Measurements from ENCODE around the gene USF3. TPM values are rescaled to one million over a fixed set of nuclear protein-coding genes. Genes with fewer than 3 reads are reported as not detected.

USF3 gene
- polyA plus RNA-seq, 1 donor from 2014 or later, result 15.4 TPM

GRCh38 chr3:113626503-113627371 is 69.7 kb downstream of the USF3 start:
- Histone ChIP-seq H2AFZ (ENCODE audit: low read depth, low read length) (no peak overlapping the region), H4K20me1 (ENCODE audit: insufficient read depth) (no peaks in the 10 kb centered on the region), H3K4me2 (ENCODE audit: low read length) (no peak overlapping the region), H3K9ac (ENCODE audit: low read length) (no peak overlapping the region), H3K79me2 (replicated peaks; ENCODE audit: insufficient read depth, low read length) (no peaks in the 10 kb centered on the region), H3K27me3 (ENCODE audit: insufficient read depth, low read depth, low read length) (no peaks in the 10 kb centered on the region), H3K27ac (ENCODE audit: low read length) (no peak overlapping the region), H3K9me3 (ENCODE audit: low read length) (no peaks in the 10 kb centered on the region), H3F3A (ENCODE audit: insufficient read depth, low read length, poor library complexity, severe bottlenecking) (no peaks in the 10 kb centered on the region), H3K9me2 (ENCODE audit: insufficient read depth, low read length) (no peaks in the 10 kb centered on the region), H3K4me3 (ENCODE audit: low read length) (no peak overlapping the region), H3K36me3 (ENCODE audit: insufficient read depth, low read length) (no peaks in the 10 kb centered on the region)
- no peak for TF ChIP-seq TAF1 (IDR thresholded peaks at IDR 0.05; ENCODE audit: low read depth)
- no peak for TF ChIP-seq EP300 (conservative IDR thresholded peaks at IDR 0.05; ENCODE audit: poor library complexity, severe bottlenecking)
- TF ChIP-seq CTCF (IDR thresholded peaks at IDR 0.05; ENCODE audit: poor library complexity, severe bottlenecking), result peak; percentile 75
- TF ChIP-seq EZH2 (IDR thresholded peaks at IDR 0.05; ENCODE audit: borderline replicate concordance, insufficient read depth, low read length, poor library complexity, severe bottlenecking), result no peak
- peak; percentile 79 for TF ChIP-seq RAD21 (conservative IDR thresholded peaks at IDR 0.05)
- peak; percentile 74 for TF ChIP-seq SMC3 (conservative IDR thresholded peaks at IDR 0.05; ENCODE audit: poor library complexity)
- no peak for TF ChIP-seq MXI1 (conservative IDR thresholded peaks at IDR 0.05; ENCODE audit: poor library complexity, severe bottlenecking)
- no peak for TF ChIP-seq POLR2AphosphoS5 (IDR thresholded peaks at IDR 0.05)
- no peak for TF ChIP-seq REST (IDR thresholded peaks at IDR 0.05; ENCODE audit: borderline replicate concordance)

- H3K36me3 ChIP-seq (ENCODE audit: insufficient read depth, low read length), result no peaks in the 10 kb centered on the region
- H4K20me1 ChIP-seq (ENCODE audit: insufficient read depth), result no peaks in the 10 kb centered on the region
- H3K9ac ChIP-seq (ENCODE audit: low read length), result no peak overlapping the region
- no peak overlapping the region for H3K4me2 ChIP-seq (ENCODE audit: low read length)
- H3K4me3 ChIP-seq (ENCODE audit: low read length), result no peak overlapping the region
- H3K9me2 ChIP-seq (ENCODE audit: insufficient read depth, low read length), result no peaks in the 10 kb centered on the region
- no peaks in the 10 kb centered on the region for H3K79me2 ChIP-seq (replicated peaks; ENCODE audit: insufficient read depth, low read length)
- no peaks in the 10 kb centered on the region for H3F3A ChIP-seq (ENCODE audit: insufficient read depth, low read length, poor library complexity, severe bottlenecking)
- no peak overlapping the region for H2AFZ ChIP-seq (ENCODE audit: low read depth, low read length)
- no peaks in the 10 kb centered on the region for H3K27me3 ChIP-seq (ENCODE audit: insufficient read depth, low read depth, low read length)
- no peak overlapping the region for H3K27ac ChIP-seq (ENCODE audit: low read length)
- H3K9me3 ChIP-seq (ENCODE audit: low read length), result no peaks in the 10 kb centered on the region
- TF ChIP-seq TAF1 (IDR thresholded peaks at IDR 0.05; ENCODE audit: low read depth), result no peak
- TF ChIP-seq MXI1 (conservative IDR thresholded peaks at IDR 0.05; ENCODE audit: poor library complexity, severe bottlenecking), result no peak
- TF ChIP-seq CTCF (IDR thresholded peaks at IDR 0.05; ENCODE audit: poor library complexity, severe bottlenecking), result no peak
- TF ChIP-seq SMC3 (conservative IDR thresholded peaks at IDR 0.05; ENCODE audit: poor library complexity), result no peak
- no peak for TF ChIP-seq REST (IDR thresholded peaks at IDR 0.05; ENCODE audit: borderline replicate concordance)
- no peak for TF ChIP-seq EP300 (conservative IDR thresholded peaks at IDR 0.05; ENCODE audit: poor library complexity, severe bottlenecking)
- no peak for TF ChIP-seq RAD21 (conservative IDR thresholded peaks at IDR 0.05)
- TF ChIP-seq EZH2 (IDR thresholded peaks at IDR 0.05; ENCODE audit: borderline replicate concordance, insufficient read depth, low read length, poor library complexity, severe bottlenecking), result no peak
- no peak for TF ChIP-seq POLR2AphosphoS5 (IDR thresholded peaks at IDR 0.05)
Measured at GRCh38 chr3:113625834-113626233, 70.6 kb downstream of the USF3 start.

All from neural cell (in vitro differentiated cells).